Heart left ventricle (tissue), 16 donors: ENCODE measurements around the gene CARHSP1. TPM values are rescaled to one million over a fixed set of nuclear protein-coding genes. Genes with fewer than 3 reads are reported as not detected.

Experiments used
- ATAC-seq, 4 donors: fragments of 200-7000 bp; cut with Tn5 transposase; one replicate each; pipeline ENCODE4 v1.9.1; 2020 to 2022; ENCODE audit warnings: moderate library complexity in 4 of 4, mild to moderate bottlenecking in 3 of 4, moderate number of reproducible peaks in 1 of 4
- DNase-seq, 5 donors: peaks; one replicate each; pipeline ENCODE4 v3.0.0-alpha.2; 2020
- H3K27ac ChIP-seq, 12 donors: fragments of 200-600 bp; sonication (generic) in 4 of 12; one replicate each; pipeline versions ENCODE4 v1.5.0 to v1.8.0; 2016 to 2022; ENCODE audit warnings: mild to moderate bottlenecking in 2 of 12
- H3K27me3 ChIP-seq, 9 donors: fragments of 200-600 bp; sonication (generic) in 2 of 9; one replicate each; pipeline versions ENCODE4 v1.5.1 to v1.8.0; 2016 to 2022; ENCODE audit warnings: mild to moderate bottlenecking in 3 of 9
- H3K36me3 ChIP-seq, 9 donors: fragments of 200-600 bp; sonication (generic) in 2 of 9; one replicate each; pipeline versions ENCODE4 v1.5.0 to v1.8.0; 2018 to 2022; ENCODE audit warnings: mild to moderate bottlenecking in 2 of 9
- H3K4me1 ChIP-seq, 12 donors: fragments of 200-600 bp; sonication (generic) in 4 of 12; one replicate each; pipeline versions ENCODE4 v1.5.0 to v1.8.0; 2016 to 2022; ENCODE audit warnings: mild to moderate bottlenecking in 3 of 12
- H3K4me3 ChIP-seq, 12 donors: fragments of 200-600 bp; sonication (generic) in 4 of 12; one replicate each; pipeline versions ENCODE4 v1.5.0 to v1.8.0; 2017 to 2022; ENCODE audit warnings: mild to moderate bottlenecking in 9 of 12, moderate library complexity in 4 of 12
- H3K9me3 ChIP-seq, 12 donors: fragments of 200-600 bp; sonication (generic) in 4 of 12; one replicate each; pipeline versions ENCODE4 v1.5.0 to v1.8.0; 2016 to 2022; ENCODE audit warnings: mild to moderate bottlenecking in 1 of 12
- CTCF ChIP-seq, 12 donors: fragments of 200-600 bp; sonication (generic) in 4 of 12; IDR thresholded peaks; one replicate each; pipeline versions ENCODE4 v1.5.0 to v1.8.0; 2018 to 2022; ENCODE audit warnings: antibody characterized with exemption in 12 of 12, mild to moderate bottlenecking in 5 of 12
- POLR2A ChIP-seq, 2 donors: fragments of 450-650 bp; IDR thresholded peaks; one replicate each; pipeline ENCODE4 v1.6.1; 2017; ENCODE audit warnings: antibody characterized with exemption in 2 of 2, mild to moderate bottlenecking in 2 of 2, moderate library complexity in 2 of 2
- WGBS, 4 donors: extraction: QIAGEN DNeasy Blood & Tissue Kit in 2 of 4; methylation state at CpG; one replicate each; pipeline versions ENCODE4 v1.1.5 to v1.1.7; 2013 to 2018; 5-methylcytosine and 5-hydroxymethylcytosine counted together
- intact Hi-C, 10 donors: fragments of 100-400 bp; cut with DNase I; formaldehyde crosslinking; loops; one replicate each; pipeline versions ENCODE4 v1.11.1 to v1.14.2; 2022
- polyA plus RNA-seq, 2 donors: library from polyadenylated mRNA; stranded (reverse); fragments of 200-250 nt; gene quantifications; one replicate each; pipeline ENCODE4 v1.2.3, GENCODE V29; 2013
- total RNA-seq, 9 donors: library from RNA; depleted of rRNA in 2 of 9; stranded (reverse); fragments of >200 nt in 2 of 9; fragmentation: NEBNext Ultra II Directional in 3 of 9; extraction: Animal tissue kit (Norgen Biotek cat#: 25700) in 3 of 9; gene quantifications; one replicate each; pipeline versions ENCODE4 v1.1.0 to v1.2.4, GENCODE V29; 2016 to 2023
- donor health status: ischemic (EF 13 %, LVEDD 7.1; RV severe dilation, severe dysfunction).
- donor health status: healthy with polysubstance abuse.
- donor health status: DM: no; HTN: yes; CAD: no.
- donor health status: DM: no; HTN: no; CAD: no.
- donor health status: ischemic (EF 25% LVEDD 6.9; RV normal size, moderate dysfunction).
- donor health status: ischemic (EF 25% LVEDD 5.7; RV mildly dilated, moderate dysfunction).
- donor health status: healthy.
- donor health status: DM: yes; HTN: yes; CAD: no.
- donor health status: ischemic (EF 35%, LVEDD 5.7; RV mildly dilated, moderate dysfunction).
- donor health status: nonischemic (EF 11% LVEDD 7.7; RV severe dilation, severe dysfunction).
- donor health status: DM: yes; HTN: yes; CAD: no.
- donor health status: PGD.
- donor health status: ischemic (EF 29% LVEDD 5.4; RV normal size, mild dysfunction).
- donor health status: nonischemic (EF 23%, LVEDD 6.1; RV moderate dilation, normal function).

The CARHSP1 gene
- total and polyA plus RNA-seq, 11 donors: 20.0 to 62.4 (median 33.4) TPM

- no peak for ATAC-seq
- intact Hi-C loops: no loop called here
These were observed 45.3 kb upstream of the CARHSP1 start for GRCh38 chr16:8914098-8914497.

DNA sequence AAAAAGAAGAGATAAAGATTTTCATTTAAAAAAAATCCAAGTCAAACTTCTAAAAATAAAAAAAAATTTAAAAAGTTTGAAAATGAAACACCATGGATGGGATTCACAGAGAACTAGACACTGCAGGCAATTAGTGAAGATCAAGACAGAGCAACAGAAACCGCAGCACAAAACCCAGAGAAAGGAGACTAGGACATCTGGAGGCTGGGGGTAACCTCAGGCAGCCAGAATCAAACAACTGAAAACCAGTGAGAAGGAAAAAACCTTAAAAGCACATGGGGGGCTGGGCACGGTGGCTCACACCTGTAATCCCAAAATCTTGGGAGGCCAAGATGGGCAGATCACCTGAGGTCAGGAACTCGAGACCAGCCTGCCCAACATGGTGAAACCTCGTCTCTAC lies 44.0 kb upstream of the CARHSP1 start:
- no peaks in the 10 kb centered on the region for H3K27me3 ChIP-seq
- H3K4me1 ChIP-seq: peaks cover 0 to 7% (median 0%) of the 10 kb centered on the region in 12 donors
- TF ChIP-seq POLR2A (IDR thresholded peaks at IDR 0.05) (no peak), CTCF (IDR thresholded peaks at IDR 0.05) (no peak)
- ATAC-seq (no peak), DNase-seq (no peak)
- intact Hi-C loops: no loop called here
- no peaks in the 10 kb centered on the region for H3K9me3 ChIP-seq
- 88 to 94% (median 90%) methylated on average over 4 of the region's 4 CpGs for WGBS, 4 donors
- H3K36me3 ChIP-seq: peaks cover 3 to 100% (median 98%) of the 10 kb centered on the region in 9 donors
- H3K4me3 ChIP-seq: no peak overlapping the region
- no peak overlapping the region for H3K27ac ChIP-seq

More at GRCh38 chr16:8914098-8914497, 45.3 kb upstream of the CARHSP1 start:
- DNase-seq: no peak
- TF ChIP-seq POLR2A (IDR thresholded peaks at IDR 0.05): no peak
- no peak for TF ChIP-seq CTCF (IDR thresholded peaks at IDR 0.05)
- 94 to 97% (median 96%) methylated on average over 3 of the region's 3 CpGs for WGBS, 4 donors
- Histone ChIP-seq H3K36me3 (peaks cover 3 to 100% (median 98%) of the 10 kb centered on the region in 9 donors), H3K9me3 (no peaks in the 10 kb centered on the region), H3K27ac (no peak overlapping the region), H3K4me3 (no peak overlapping the region), H3K27me3 (no peaks in the 10 kb centered on the region), H3K4me1 (peaks cover 0 to 4% (median 0%) of the 10 kb centered on the region in 12 donors)

DNA sequence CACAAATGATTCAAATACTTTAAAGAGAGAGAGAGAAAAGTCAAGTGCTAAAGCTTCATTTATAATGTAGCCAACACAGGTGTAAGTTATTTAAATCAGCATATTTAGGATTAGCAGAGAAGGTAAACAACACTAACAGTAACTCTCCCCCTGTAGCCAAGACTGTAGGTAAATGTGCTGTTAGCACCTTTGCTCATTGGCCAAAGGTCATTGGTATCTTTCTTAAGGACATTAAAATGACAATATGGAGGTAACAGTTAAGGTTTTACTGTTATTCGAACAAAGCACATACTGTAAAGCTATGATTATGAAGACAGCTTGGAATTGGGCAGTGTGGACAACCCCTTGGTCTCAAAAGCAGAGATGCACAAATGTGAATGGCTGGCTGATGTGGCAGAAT lies 42.0 kb upstream of the CARHSP1 start:
- H3K4me3 ChIP-seq: no peak overlapping the region
- no peak overlapping the region for H3K27ac ChIP-seq
- TF ChIP-seq CTCF (IDR thresholded peaks at IDR 0.05) (no peak), POLR2A (IDR thresholded peaks at IDR 0.05) (no peak)
- H3K36me3 ChIP-seq: peaks cover 3 to 100% (median 98%) of the 10 kb centered on the region in 9 donors
- DNase-seq (no peak), ATAC-seq (no peak)
- 93 to 96% (median 95%) methylated on average over 1 of the region's 1 CpG for WGBS, 4 donors
- H3K4me1 ChIP-seq: peaks cover 0 to 7% (median 0%) of the 10 kb centered on the region in 12 donors
- H3K27me3 ChIP-seq: no peaks in the 10 kb centered on the region
- no peaks in the 10 kb centered on the region for H3K9me3 ChIP-seq
- intact Hi-C loops: no loop called here

DNA sequence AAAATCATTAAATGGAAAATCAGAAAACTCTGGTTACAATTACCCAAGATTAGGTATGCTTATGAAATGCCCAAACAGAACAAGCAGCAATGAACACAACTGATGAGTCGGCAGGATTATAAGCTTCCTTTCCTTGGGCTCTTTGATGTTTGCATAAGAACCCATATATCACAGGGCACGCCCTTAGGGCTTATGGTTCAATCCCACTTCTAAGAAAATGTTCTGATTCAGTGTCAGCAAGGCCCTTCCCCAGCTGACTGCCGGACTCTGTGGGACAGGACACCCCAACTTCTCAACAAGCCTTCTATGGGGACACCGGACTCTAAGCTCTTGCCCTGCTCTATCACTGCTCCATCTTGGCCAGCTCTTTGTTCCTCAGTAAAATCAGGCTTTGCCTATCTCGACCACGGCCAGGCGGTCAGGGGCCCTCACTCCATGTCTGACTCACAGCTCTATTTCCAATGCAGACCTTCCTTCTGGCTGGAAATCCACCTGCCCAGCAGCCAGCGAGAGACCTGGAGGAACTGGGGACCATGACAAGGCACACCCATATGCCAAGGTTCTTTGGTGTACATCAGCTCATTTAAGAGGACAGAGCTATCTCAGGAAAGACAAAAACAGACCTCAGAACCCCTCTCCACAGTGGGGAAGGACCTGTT lies 40.1 kb upstream of the CARHSP1 start:
- Histone ChIP-seq H3K27ac (no peak overlapping the region), H3K9me3 (no peaks in the 10 kb centered on the region), H3K36me3 (peaks cover 3 to 100% (median 98%) of the 10 kb centered on the region in 9 donors), H3K4me1 (peaks cover 0 to 7% (median 0%) of the 10 kb centered on the region in 12 donors), H3K4me3 (no peak overlapping the region), H3K27me3 (no peaks in the 10 kb centered on the region)
- no peak for DNase-seq
- intact Hi-C loops: loop anchor here in 6 of 10 donors (5.0 to 10.0 kb wide), 2 partner anchors 96 to 98 kb away; no protein-coding TSS in a partner anchor
- no peak for ATAC-seq
- 86 to 90% (median 88%) methylated on average over 8 of the region's 8 CpGs for WGBS, 4 donors
- no peak for TF ChIP-seq CTCF (IDR thresholded peaks at IDR 0.05)
- TF ChIP-seq POLR2A (IDR thresholded peaks at IDR 0.05): no peak
